HepG2 (cell line): ENCODE data around the gene SLC50A1. TPM values are rescaled to one million over a fixed set of nuclear protein-coding genes. Genes with fewer than 3 reads are reported as not detected.
A peak's percentile ranks its signal among the peaks of the same experiment; 100 is the strongest.

Source experiments
- ATAC-seq: fragments of 200-7000 bp; cut with Tn5 transposase; 3 replicates; pipeline ENCODE4 v1.9.1; 2020; ENCODE audit warnings: mild to moderate bottlenecking, moderate library complexity
- BruUV-seq: library from RNA; stranded (reverse); fragments of 400-500 nt; replicated peaks from 2 replicates; lab custom pipeline; 2021; lab: Mats Ljungman, UMichigan
- CTCF ChIA-PET: fragments of 300-600 bp; formaldehyde crosslinking; extraction: SDS; loops from one replicate; lab custom pipeline; 2021; ENCODE audit warnings: low total read pairs, inconsistent platforms, low intra/inter-chr PET ratio; lab: Yijun Ruan, JAX
- POLR2A ChIA-PET: fragments of 350-600 bp; sonication (Branson Sonifier 250); formaldehyde crosslinking; loops from one replicate; lab custom pipeline; 2020; ENCODE audit warnings: antibody characterized with exemption, inconsistent platforms; lab: Yijun Ruan, JAX
- DNase-seq: peaks from one replicate; pipeline ENCODE4 v3.0.0-alpha.2; 2015; ENCODE audit warnings: low spot score
- FAIRE-seq: peaks from 3 replicates; lab custom pipeline; 2011; peaks lifted over from hg19 to GRCh38; lab: Jason Lieb, UNC
- H2AFZ ChIP-seq: one replicate; pipeline ENCODE4 v1.6.1; 2011; ENCODE audit warnings: low read length, inconsistent platforms
- H3K27ac ChIP-seq: fragments of 300-600 bp; 3 replicates; pipeline ENCODE4 v1.8.0; 2011; ENCODE audit warnings: mixed run types, mild to moderate bottlenecking, mixed read lengths, low read length, inconsistent platforms; ENCODE audit not compliant: insufficient read depth; ENCODE audit errors: extremely low read length
- H3K27me3 ChIP-seq, 2 experiments: fragments of 200-600 bp in 1 of 2; 2 replicates in 1 of 2; 3 replicates in 1 of 2; pipeline versions ENCODE4 v1.6.0 to v1.8.0; 2011; ENCODE audit warnings: low read length in 2 of 2, mild to moderate bottlenecking in 2 of 2, moderate library complexity in 2 of 2, inconsistent platforms in 1 of 2; ENCODE audit not compliant: insufficient read depth in 2 of 2, control insufficient read depth in 1 of 2
- H3K36me3 ChIP-seq, 2 experiments: fragments of 200-600 bp in 1 of 2; replicated peaks in 1 of 2; 2 replicates in 1 of 2; 3 replicates in 1 of 2; pipeline versions ENCODE4 v1.5.1 to v1.8.0; 2011; ENCODE audit warnings: low read length in 2 of 2, inconsistent platforms in 1 of 2; ENCODE audit not compliant: insufficient read depth in 2 of 2, control insufficient read depth in 1 of 2
- H3K4me1 ChIP-seq: 2 replicates; pipeline ENCODE4 v1.5.1; 2012; ENCODE audit warnings: low read length, inconsistent platforms; ENCODE audit not compliant: insufficient read depth
- H3K4me2 ChIP-seq: 2 replicates; pipeline ENCODE4 v1.6.0; 2011; ENCODE audit warnings: low read depth, low read length, inconsistent platforms
- H3K4me3 ChIP-seq, 3 experiments: fragments of 200-600 bp in 1 of 3; sonication (generic), shearing (Covaris generic) in 1 of 3; replicated peaks in 1 of 3; 2 replicates each; pipeline ENCODE4 v1.5.1; 2011 to 2016; ENCODE audit warnings: low read length in 3 of 3, inconsistent platforms in 2 of 3, low read depth in 2 of 3, mild to moderate bottlenecking in 2 of 3, control low read depth in 1 of 3, mixed read lengths in 1 of 3; ENCODE audit not compliant: insufficient read depth in 1 of 3
- H3K79me2 ChIP-seq: one replicate; pipeline ENCODE4 v1.6.1; 2011; ENCODE audit warnings: low read length, inconsistent platforms; ENCODE audit not compliant: insufficient read depth
- H3K9ac ChIP-seq: 2 replicates; pipeline ENCODE4 v1.6.0; 2011; ENCODE audit warnings: mild to moderate bottlenecking, low read depth, low read length, inconsistent platforms; ENCODE audit not compliant: insufficient read depth
- H3K9me3 ChIP-seq: 2 replicates; pipeline ENCODE4 v1.5.1; 2012; ENCODE audit warnings: mild to moderate bottlenecking, low read length
- H4K20me1 ChIP-seq: 2 replicates; pipeline ENCODE4 v1.6.0; 2011; ENCODE audit warnings: inconsistent platforms, mild to moderate bottlenecking, low read length, moderate library complexity; ENCODE audit not compliant: insufficient read depth
- PHB2 ChIP-seq: fragments of 450-650 bp; IDR thresholded peaks from 2 replicates; pipeline ENCODE4 v1.6.1; 2018; ENCODE audit not compliant: partially characterized antibody
- RBM22 ChIP-seq: fragments of 200-400 bp; formaldehyde crosslinking; optimal IDR thresholded peaks from 2 replicates; pipeline ENCODE3; 2017; ENCODE audit warnings: mild to moderate bottlenecking, low read length, moderate library complexity
- SIX4 ChIP-seq: sonication (generic); formaldehyde crosslinking; IDR thresholded peaks from 2 replicates; pipeline ENCODE4 v1.4.0; 2020; ENCODE audit warnings: missing genetic modification reagents
- SMAD3 ChIP-seq: sonication (generic); formaldehyde crosslinking; IDR thresholded peaks from 2 replicates; pipeline ENCODE4 v1.4.0; 2020; ENCODE audit warnings: missing genetic modification reagents
- ZBTB10 ChIP-seq: sonication (generic); formaldehyde crosslinking; IDR thresholded peaks from 2 replicates; pipeline ENCODE4 v1.4.0; 2020; ENCODE audit warnings: missing genetic modification reagents, borderline replicate concordance
- ZFYVE20 ChIP-seq: sonication (generic); formaldehyde crosslinking; IDR thresholded peaks from 2 replicates; pipeline ENCODE4 v1.8.0; 2023; ENCODE audit warnings: low read depth, mild to moderate bottlenecking, moderate library complexity, missing genetic modification reagents, borderline replicate concordance
- ZNF430 ChIP-seq: sonication (generic); formaldehyde crosslinking; IDR thresholded peaks from 2 replicates; pipeline ENCODE4 v1.9.0; 2021; ENCODE audit warnings: mild to moderate bottlenecking, missing genetic modification reagents
- WGBS: methylation state at CpG from one replicate; pipeline ENCODE4 v1.1.6; 2017; ENCODE audit warnings: low lambda C conversion rate; 5-methylcytosine and 5-hydroxymethylcytosine counted together
- in situ Hi-C: cut with HindIII; loops from 2 replicates; pipeline ENCODE4 v1.10.0; 2017; ENCODE audit warnings: low pct_unique_long_range_greater_than_20kb; ENCODE audit not compliant: extremely low pct_ligation_motif_present
- intact Hi-C: fragments of 100-400 bp; cut with micrococcal nuclease; formaldehyde crosslinking; loops from one replicate; pipeline ENCODE4 v1.10.0; 2022; ENCODE audit not compliant: unreplicated experiment
- polyA plus RNA-seq, 8 experiments: library from polyadenylated mRNA; depleted of rRNA in 3 of 8; stranded (reverse) in 7 of 8; unstranded in 1 of 8; fragments of >200 nt; fragmentation: Illumina TruSeq in 4 of 8; extraction: Trizol in 4 of 8; gene quantifications; 2 replicates each; pipeline versions ENCODE4 v1.2.1 to v1.2.3, GENCODE V29; 2011 to 2016; ENCODE audit warnings: low read depth in 4 of 8, missing spikeins in 1 of 8, mixed read lengths in 1 of 8; ENCODE audit not compliant: insufficient read depth in 1 of 8
- total RNA-seq, 5 experiments: library from RNA; depleted of rRNA; stranded (reverse); fragments of >200 nt; fragmentation: Illumina TruSeq; extraction: Trizol; gene quantifications; 2 replicates each; pipeline ENCODE4 v1.2.3, GENCODE V29; 2016; ENCODE audit warnings: low read depth in 1 of 5
- TF ChIP-seq, protein P1 (sequence below), 2 experiments: sonication (generic) in 1 of 2; formaldehyde crosslinking in 1 of 2; IDR thresholded peaks; 2 replicates each; pipeline versions ENCODE4 v1.4.0 to v1.6.1; 2018 to 2020; ENCODE audit warnings: missing genetic modification reagents in 2 of 2, borderline replicate concordance in 1 of 2, low read depth in 1 of 2, mild to moderate bottlenecking in 1 of 2, missing biosample characterization in 1 of 2
- TF ChIP-seq, protein P2 (sequence below): sonication (generic); formaldehyde crosslinking; IDR thresholded peaks from 2 replicates; pipeline ENCODE4 v1.8.1; 2022; ENCODE audit warnings: low read depth, mild to moderate bottlenecking, missing genetic modification reagents
- TF ChIP-seq, protein P3 (sequence below): sonication (generic); formaldehyde crosslinking; IDR thresholded peaks from 2 replicates; pipeline ENCODE4 v1.9.0; 2021; ENCODE audit warnings: missing genetic modification reagents, borderline replicate concordance
- TF ChIP-seq, protein P4 (sequence below): sonication (generic); formaldehyde crosslinking; IDR thresholded peaks from 2 replicates; pipeline ENCODE4 v1.8.0; 2022; ENCODE audit warnings: missing genetic modification reagents, mild to moderate bottlenecking, inconsistent platforms, borderline replicate concordance

Gene SLC50A1
- total and polyA plus RNA-seq, 2 of the 13 experiments (the other 11 are each of a cell fraction or from before 2014, with no cell fraction given) = 22.5 to 46.8 TPM

- TF ChIP-seq ZBTB10 (CRISPR knock-in tag) = no peak
- no peak for TF ChIP-seq SIX4 (CRISPR knock-in tag)
These were observed 1.8 kb upstream of the SLC50A1 start (continued) for GRCh38 chr1:155133799-155134281.

DNA sequence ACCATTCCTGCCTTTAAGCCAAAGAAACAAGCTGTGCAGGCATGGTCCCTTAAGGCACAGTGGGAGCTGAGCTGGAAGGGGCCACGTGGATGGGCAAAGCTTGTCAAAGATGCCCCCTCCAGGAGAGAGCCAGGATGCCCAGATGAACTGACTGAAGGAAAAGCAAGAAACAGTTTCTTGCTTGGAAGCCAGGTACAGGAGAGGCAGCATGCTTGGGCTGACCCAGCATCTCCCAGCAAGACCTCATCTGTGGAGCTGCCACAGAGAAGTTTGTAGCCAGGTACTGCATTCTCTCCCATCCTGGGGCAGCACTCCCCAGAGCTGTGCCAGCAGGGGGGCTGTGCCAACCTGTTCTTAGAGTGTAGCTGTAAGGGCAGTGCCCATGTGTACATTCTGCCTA is 1.3 kb upstream of the SLC50A1 start:
- Histone ChIP-seq H3K4me3 (peak overlapping the region in 2 of 3 experiments; percentile 23 to 84; a peak in 4 of 6 replicates), H3K9ac (peak overlapping the region; percentile 38), H3K9me3 (no peaks in the 10 kb centered on the region), H4K20me1 (peaks cover 58% of the 10 kb centered on the region), H3K27me3 (no peaks in the 10 kb centered on the region; a peak in 1 of 5 replicates), H3K4me1 (peaks cover 81% of the 10 kb centered on the region), H3K4me2 (peak overlapping the region; percentile 89), H3K36me3 (peaks cover 17 to 51% of the 10 kb centered on the region in 2 experiments), H3K27ac (peak overlapping the region; percentile 89), H3K79me2 (peaks cover 59% of the 10 kb centered on the region), H2AFZ (no peak overlapping the region)
- in situ Hi-C loops = no loop called here
- 67% methylated on average over 1 of the region's 1 CpG for WGBS
- intact Hi-C loops = no loop called here
- ChIA-PET POLR2A (interaction anchor here (0.7 to 7.4 kb wide), 13 partner anchors 9 to 161 kb away, joined by 3 to 144 read pairs (median 6); partner anchors contain the start of genes EFNA1, KRTCAP2 and ZBTB7B), CTCF (interaction anchor here (3.2 kb wide), 1 partner anchor 41 kb away, joined by 18 read pairs; no protein-coding TSS in a partner anchor)
- FAIRE-seq (no peak), ATAC-seq (no peak), DNase-seq (no peak)
- BruUV-seq = no TSS peak
- no peak for TF ChIP-seq PHB2
- TF ChIP-seq ZFYVE20 (CRISPR knock-in tag) = no peak
- no peak for TF ChIP-seq ZNF430 (CRISPR knock-in tag)
- no peak for TF ChIP-seq SMAD3 (CRISPR knock-in tag)
- TF ChIP-seq, protein P1, sequence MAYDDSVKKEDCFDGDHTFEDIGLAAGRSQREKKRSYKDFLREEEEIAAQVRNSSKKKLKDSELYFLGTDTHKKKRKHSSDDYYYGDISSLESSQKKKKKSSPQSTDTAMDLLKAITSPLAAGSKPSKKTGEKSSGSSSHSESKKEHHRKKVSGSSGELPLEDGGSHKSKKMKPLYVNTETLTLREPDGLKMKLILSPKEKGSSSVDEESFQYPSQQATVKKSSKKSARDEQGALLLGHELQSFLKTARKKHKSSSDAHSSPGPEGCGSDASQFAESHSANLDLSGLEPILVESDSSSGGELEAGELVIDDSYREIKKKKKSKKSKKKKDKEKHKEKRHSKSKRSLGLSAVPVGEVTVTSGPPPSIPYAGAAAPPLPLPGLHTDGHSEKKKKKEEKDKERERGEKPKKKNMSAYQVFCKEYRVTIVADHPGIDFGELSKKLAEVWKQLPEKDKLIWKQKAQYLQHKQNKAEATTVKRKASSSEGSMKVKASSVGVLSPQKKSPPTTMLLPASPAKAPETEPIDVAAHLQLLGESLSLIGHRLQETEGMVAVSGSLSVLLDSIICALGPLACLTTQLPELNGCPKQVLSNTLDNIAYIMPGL (CRISPR knock-in tag; IDR thresholded peaks at IDR 0.05; ENCODE audit: borderline replicate concordance in 1 of 2, low read depth in 1 of 2) = no peak
- TF ChIP-seq, protein P2, sequence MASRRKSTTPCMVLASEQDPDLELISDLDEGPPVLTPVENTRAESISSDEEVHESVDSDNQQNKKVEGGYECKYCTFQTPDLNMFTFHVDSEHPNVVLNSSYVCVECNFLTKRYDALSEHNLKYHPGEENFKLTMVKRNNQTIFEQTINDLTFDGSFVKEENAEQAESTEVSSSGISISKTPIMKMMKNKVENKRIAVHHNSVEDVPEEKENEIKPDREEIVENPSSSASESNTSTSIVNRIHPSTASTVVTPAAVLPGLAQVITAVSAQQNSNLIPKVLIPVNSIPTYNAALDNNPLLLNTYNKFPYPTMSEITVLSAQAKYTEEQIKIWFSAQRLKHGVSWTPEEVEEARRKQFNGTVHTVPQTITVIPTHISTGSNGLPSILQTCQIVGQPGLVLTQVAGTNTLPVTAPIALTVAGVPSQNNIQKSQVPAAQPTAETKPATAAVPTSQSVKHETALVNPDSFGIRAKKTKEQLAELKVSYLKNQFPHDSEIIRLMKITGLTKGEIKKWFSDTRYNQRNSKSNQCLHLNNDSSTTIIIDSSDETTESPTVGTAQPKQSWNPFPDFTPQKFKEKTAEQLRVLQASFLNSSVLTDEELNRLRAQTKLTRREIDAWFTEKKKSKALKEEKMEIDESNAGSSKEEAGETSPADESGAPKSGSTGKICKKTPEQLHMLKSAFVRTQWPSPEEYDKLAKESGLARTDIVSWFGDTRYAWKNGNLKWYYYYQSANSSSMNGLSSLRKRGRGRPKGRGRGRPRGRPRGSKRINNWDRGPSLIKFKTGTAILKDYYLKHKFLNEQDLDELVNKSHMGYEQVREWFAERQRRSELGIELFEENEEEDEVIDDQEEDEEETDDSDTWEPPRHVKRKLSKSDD (CRISPR knock-in tag) = no peak
- TF ChIP-seq RBM22 = peak; percentile 83
- TF ChIP-seq, protein P3, sequence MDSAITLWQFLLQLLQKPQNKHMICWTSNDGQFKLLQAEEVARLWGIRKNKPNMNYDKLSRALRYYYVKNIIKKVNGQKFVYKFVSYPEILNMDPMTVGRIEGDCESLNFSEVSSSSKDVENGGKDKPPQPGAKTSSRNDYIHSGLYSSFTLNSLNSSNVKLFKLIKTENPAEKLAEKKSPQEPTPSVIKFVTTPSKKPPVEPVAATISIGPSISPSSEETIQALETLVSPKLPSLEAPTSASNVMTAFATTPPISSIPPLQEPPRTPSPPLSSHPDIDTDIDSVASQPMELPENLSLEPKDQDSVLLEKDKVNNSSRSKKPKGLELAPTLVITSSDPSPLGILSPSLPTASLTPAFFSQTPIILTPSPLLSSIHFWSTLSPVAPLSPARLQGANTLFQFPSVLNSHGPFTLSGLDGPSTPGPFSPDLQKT (CRISPR knock-in tag) = no peak
- TF ChIP-seq, protein P4, sequence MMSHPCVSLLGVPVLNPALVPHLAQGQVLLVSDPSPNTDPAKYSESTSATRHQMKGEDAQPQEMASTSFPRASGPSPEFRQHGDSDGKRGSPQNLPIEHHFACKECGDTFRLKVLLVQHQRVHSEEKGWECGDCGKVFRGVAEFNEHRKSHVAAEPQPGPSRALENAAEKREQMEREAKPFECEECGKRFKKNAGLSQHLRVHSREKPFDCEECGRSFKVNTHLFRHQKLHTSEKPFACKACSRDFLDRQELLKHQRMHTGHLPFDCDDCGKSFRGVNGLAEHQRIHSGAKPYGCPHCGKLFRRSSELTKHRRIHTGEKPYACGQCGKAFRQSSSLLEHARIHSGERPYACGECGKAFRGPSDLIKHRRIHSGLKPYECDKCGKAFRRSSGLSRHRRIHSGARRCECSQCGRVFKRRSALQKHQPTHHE (CRISPR knock-in tag) = no peak
